Thyroid gland (tissue), 4 donors: Measurements from ENCODE around the gene RRP1B. TPM values are rescaled to one million over a fixed set of nuclear protein-coding genes. Genes with fewer than 3 reads are reported as not detected.

Source experiments
- DNase-seq, 2 donors: peaks; one replicate each; pipeline ENCODE4 v3.0.0-alpha.2; 2019
- H3K27ac ChIP-seq, 3 donors: fragments of 200-600 bp; sonication (generic); 1 replicate in 2 of 3; 2 replicates in 1 of 3; pipeline ENCODE4 v1.5.1; 2016 to 2019; ENCODE audit warnings: mild to moderate bottlenecking in 1 of 3, moderate library complexity in 1 of 3
- H3K27me3 ChIP-seq: fragments of 200-600 bp; sonication (generic); one replicate; pipeline ENCODE4 v1.5.1; 2019
- H3K36me3 ChIP-seq, 2 donors: fragments of 200-600 bp; sonication (generic); one replicate each; pipeline ENCODE4 v1.5.1; 2016 to 2019
- H3K4me1 ChIP-seq, 2 donors: fragments of 200-600 bp; sonication (generic); one replicate each; pipeline ENCODE4 v1.5.1; 2017 to 2019
- H3K4me3 ChIP-seq, 3 donors: fragments of 200-600 bp; sonication (generic); replicated peaks in 1 of 3; 1 replicate in 2 of 3; 2 replicates in 1 of 3; pipeline ENCODE4 v1.5.1; 2016; ENCODE audit warnings: mild to moderate bottlenecking in 1 of 3
- H3K9me3 ChIP-seq: fragments of 200-600 bp; sonication (generic); one replicate; pipeline ENCODE4 v1.5.1; 2017
- CTCF ChIP-seq, 6 experiments: fragments of 200-600 bp in 3 of 6; fragments of 450-650 bp in 3 of 6; sonication (generic) in 3 of 6; IDR thresholded peaks; one replicate each; pipeline ENCODE4 v1.5.1; 2016 to 2019; ENCODE audit warnings: antibody characterized with exemption in 6 of 6, mild to moderate bottlenecking in 2 of 6, inconsistent platforms in 1 of 6, moderate library complexity in 1 of 6
- POLR2A ChIP-seq, 2 donors: fragments of 450-650 bp; IDR thresholded peaks; one replicate each; pipeline ENCODE4 v1.6.1; 2017; ENCODE audit warnings: antibody characterized with exemption in 2 of 2, mild to moderate bottlenecking in 2 of 2, moderate library complexity in 1 of 2
- WGBS, 2 donors: methylation state at CpG; one replicate each; pipeline ENCODE4 v1.1.5; 2017; 5-methylcytosine and 5-hydroxymethylcytosine counted together
- intact Hi-C: fragments of 100-400 bp; cut with DNase I; formaldehyde crosslinking; loops from one replicate; pipeline ENCODE4 v1.15.1; 2023
- total RNA-seq, 4 donors: library from RNA; depleted of rRNA; stranded (reverse); fragments of >200 nt; gene quantifications; one replicate each; pipeline ENCODE4 v1.2.3, GENCODE V29; 2016

RRP1B gene
- total RNA-seq, 4 donors from 2014 or later, result 19.7 to 22.8 (median 20.5) TPM

DNA sequence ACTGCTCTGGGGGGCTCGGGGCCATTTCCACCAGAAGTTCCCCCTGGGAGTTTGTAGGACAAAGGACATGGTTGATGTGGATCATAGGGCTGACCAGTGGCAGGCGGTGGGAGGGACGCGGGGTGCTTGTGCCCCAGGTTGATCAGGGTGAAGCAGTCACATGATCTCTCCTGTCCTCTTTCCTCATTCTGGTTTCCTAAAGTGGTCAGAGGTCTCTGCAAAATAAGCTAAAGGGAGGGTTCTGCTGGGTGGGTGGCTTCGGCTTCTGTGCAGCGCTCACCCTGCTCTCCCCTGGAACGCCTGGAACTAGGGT, 68.8 kb downstream of the RRP1B start:
- WGBS, 2 donors, result 14 to 25% methylated on average over 4 to 6 of the region's 7 CpGs
- Histone ChIP-seq H3K27me3 (no peaks in the 10 kb centered on the region), H3K36me3 (no peaks in the 10 kb centered on the region), H3K4me3 (peak overlapping the region in 1 of 3 donors; percentile 50), H3K9me3 (no peaks in the 10 kb centered on the region), H3K4me1 (peaks cover 43 to 71% of the 10 kb centered on the region in 2 donors), H3K27ac (peak overlapping the region; percentile 93 to 100 (median 99))
- intact Hi-C loops, result no loop called here
- DNase-seq, result peak; percentile 77 to 84
- TF ChIP-seq CTCF (IDR thresholded peaks at IDR 0.05) (no peak), POLR2A (IDR thresholded peaks at IDR 0.05) (no peak)

DNA sequence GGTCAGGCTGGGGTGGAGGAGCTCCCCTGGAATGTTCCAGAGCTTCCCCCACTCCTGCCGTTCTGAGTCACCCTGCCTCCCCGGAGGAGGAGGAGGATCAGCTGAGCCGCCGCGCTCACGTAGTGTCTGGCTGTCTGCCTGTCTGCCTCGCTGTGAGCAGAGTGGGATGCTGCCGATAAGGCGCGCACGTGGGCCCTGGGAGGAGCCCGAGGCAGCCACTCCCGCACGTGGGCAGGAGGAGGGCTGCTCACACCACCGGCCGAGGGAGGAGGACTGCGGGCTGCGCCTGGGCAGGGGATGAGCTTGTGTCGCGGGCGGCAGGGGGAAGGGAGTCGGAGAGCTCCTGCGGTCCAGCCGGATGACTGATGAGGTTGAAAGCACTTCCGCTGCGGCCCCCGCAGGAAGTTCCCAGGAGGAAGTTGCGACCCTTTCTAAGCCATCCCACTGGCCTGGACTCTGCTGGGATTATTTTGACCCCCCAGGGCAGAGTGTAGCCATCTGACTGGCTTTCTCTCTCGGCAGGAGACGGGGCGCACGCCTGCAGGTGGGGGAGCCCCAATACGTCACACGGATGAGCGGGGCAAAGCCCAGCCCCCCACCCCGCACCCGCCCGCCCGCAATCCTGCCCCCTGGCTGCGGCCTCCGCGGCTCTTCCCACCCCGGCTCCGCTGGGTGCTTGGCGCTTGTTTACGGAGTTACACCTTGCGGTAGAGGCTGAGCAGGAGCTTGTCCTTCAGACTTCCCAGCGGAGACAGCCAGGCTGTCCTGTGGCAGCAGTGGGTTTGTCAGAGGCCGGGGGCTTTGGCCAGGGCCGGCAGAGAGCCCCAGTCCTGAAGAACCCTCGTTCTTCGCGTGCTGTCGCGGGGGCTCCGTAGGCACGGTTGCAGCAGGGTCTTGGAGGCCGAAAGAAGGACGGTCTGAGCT, 69.4 kb downstream of the RRP1B start:
- Histone ChIP-seq H3K27ac (peak overlapping the region; percentile 93 to 100 (median 99)), H3K27me3 (no peaks in the 10 kb centered on the region), H3K4me1 (peaks cover 48 to 78% of the 10 kb centered on the region in 2 donors), H3K36me3 (no peaks in the 10 kb centered on the region), H3K4me3 (peak overlapping the region in 1 of 3 donors; percentile 50), H3K9me3 (no peaks in the 10 kb centered on the region)
- peak; percentile 98 for DNase-seq
- TF ChIP-seq CTCF (IDR thresholded peaks at IDR 0.05) (peak in 1 of 6 experiments; percentile 35), POLR2A (IDR thresholded peaks at IDR 0.05) (peak in 1 of 2 donors; percentile 90)
- intact Hi-C loops, result no loop called here
- 4 to 7% methylated on average over 14 to 24 of the region's 59 CpGs for WGBS, 2 donors

DNA sequence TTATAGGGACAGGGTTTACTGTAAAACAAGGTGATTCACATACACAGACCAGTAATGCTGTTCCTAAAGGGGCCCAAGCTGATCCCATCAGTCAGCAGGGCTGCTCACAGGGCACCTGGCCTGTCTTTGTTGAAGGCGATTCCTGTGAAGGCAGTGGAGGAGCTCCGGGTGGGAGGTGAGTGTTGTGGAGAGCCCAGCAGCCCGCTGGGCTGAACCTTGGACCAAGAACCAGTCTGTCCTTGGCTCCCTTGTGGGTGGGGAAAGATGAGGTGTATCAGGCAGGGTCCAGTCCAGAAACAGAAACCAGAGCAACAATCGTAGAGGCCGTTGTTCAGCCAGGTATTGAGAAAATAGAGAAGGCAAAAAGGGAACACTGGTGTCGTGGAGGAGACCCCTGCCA, 72.1 kb downstream of the RRP1B start:
- Histone ChIP-seq H3K36me3 (no peaks in the 10 kb centered on the region), H3K9me3 (no peaks in the 10 kb centered on the region), H3K27me3 (no peaks in the 10 kb centered on the region), H3K27ac (peak overlapping the region in 1 of 3 donors; percentile 36), H3K4me3 (no peak overlapping the region), H3K4me1 (peaks cover 57 to 75% of the 10 kb centered on the region in 2 donors)
- 88 to 90% methylated on average over 6 of the region's 6 CpGs for WGBS, 2 donors
- DNase-seq, result no peak
- TF ChIP-seq CTCF (IDR thresholded peaks at IDR 0.05), result no peak
- TF ChIP-seq POLR2A (IDR thresholded peaks at IDR 0.05), result no peak
- intact Hi-C loops, result no loop called here

DNA sequence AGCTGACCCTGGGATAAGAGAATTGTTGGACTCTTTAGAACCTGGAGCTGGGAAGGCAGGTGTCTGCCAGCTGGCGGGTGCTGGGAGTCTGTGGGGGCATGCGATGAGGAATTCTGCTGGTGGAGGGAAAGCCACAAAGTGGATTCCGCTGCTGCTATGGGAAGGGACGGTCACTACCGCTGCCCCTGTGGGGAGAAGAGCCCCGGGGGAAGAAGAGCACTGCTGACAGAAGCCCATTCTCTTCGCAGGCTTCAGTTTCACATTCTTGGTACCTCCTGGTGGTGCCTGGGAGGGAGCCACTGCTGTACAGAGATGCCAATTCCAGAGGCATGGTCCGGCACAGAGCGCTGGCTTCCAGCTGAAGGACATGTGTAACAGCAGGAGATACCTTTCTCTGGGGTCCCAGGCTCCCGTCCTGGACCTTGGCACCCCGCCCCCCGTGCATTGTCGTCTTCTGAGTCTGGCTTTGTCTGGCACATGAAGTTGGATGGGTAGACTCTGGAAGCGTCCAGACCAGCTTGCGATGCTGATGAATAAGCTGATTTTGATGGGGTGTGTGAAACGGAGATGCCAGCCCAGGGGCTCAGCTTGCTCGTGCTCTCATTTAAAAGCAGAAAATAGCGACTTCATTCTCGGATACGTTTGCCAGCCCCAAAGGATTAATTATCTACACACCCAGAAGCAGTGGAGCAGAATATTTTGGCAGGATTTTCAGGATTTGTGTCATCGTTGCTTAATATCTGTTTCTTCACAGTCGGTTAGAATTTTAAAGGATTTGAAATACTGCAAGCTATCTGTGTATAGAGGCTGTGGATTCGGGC, 72.7 kb downstream of the RRP1B start:
- no peak for DNase-seq
- H3K4me3 ChIP-seq, result no peak overlapping the region
- H3K27ac ChIP-seq, result peak overlapping the region in 2 of 3 donors; percentile 36 to 98
- TF ChIP-seq CTCF (IDR thresholded peaks at IDR 0.05) (no peak), POLR2A (IDR thresholded peaks at IDR 0.05) (no peak)
- intact Hi-C loops, result no loop called here
- peaks cover 55 to 75% of the 10 kb centered on the region in 2 donors for H3K4me1 ChIP-seq
- no peaks in the 10 kb centered on the region for H3K27me3 ChIP-seq
- H3K9me3 ChIP-seq, result no peaks in the 10 kb centered on the region
- no peaks in the 10 kb centered on the region for H3K36me3 ChIP-seq
- 84 to 87% methylated on average over 22 to 23 of the region's 23 CpGs for WGBS, 2 donors
